Trophoblast cell (in vitro differentiated cells and primary cell): ENCODE measurements around the gene TBX4.
A peak's percentile ranks its signal among the peaks of the same experiment; 100 is the strongest.

ENCODE experiments used
- DNase-seq, 2 donors: peaks; one replicate each; pipeline ENCODE4 v3.0.0-alpha.2; 2016
- H2AFZ ChIP-seq: 2 replicates; pipeline ENCODE4 v1.6.1; 2013; ENCODE audit warnings: low read length, moderate library complexity, mild to moderate bottlenecking; ENCODE audit not compliant: insufficient read depth, poor library complexity
- H2AK5ac ChIP-seq: 2 replicates; pipeline ENCODE4 v1.6.1; 2013; ENCODE audit warnings: mild to moderate bottlenecking, low read length
- H2BK120ac ChIP-seq: 2 replicates; pipeline ENCODE4 v1.6.1; 2013; ENCODE audit warnings: low read length, mild to moderate bottlenecking, moderate library complexity; ENCODE audit not compliant: insufficient read depth, poor library complexity
- H2BK12ac ChIP-seq: 2 replicates; pipeline ENCODE4 v1.6.1; 2013; ENCODE audit warnings: mild to moderate bottlenecking, low read length, moderate library complexity
- H2BK5ac ChIP-seq: 2 replicates; pipeline ENCODE4 v1.6.1; 2013; ENCODE audit warnings: low read length, low read depth, moderate library complexity, mild to moderate bottlenecking; ENCODE audit not compliant: poor library complexity
- H3K14ac ChIP-seq: 2 replicates; pipeline ENCODE4 v1.6.1; 2013; ENCODE audit warnings: mild to moderate bottlenecking, low read length
- H3K18ac ChIP-seq: 2 replicates; pipeline ENCODE4 v1.6.1; 2013; ENCODE audit warnings: mild to moderate bottlenecking, low read length
- H3K23ac ChIP-seq: 2 replicates; pipeline ENCODE4 v1.6.1; 2013; ENCODE audit warnings: low read length
- H3K27ac ChIP-seq: 2 replicates; pipeline ENCODE4 v1.5.1; 2013; ENCODE audit warnings: low read depth, mild to moderate bottlenecking, inconsistent platforms, low read length, moderate library complexity
- H3K27me3 ChIP-seq: 2 replicates; pipeline ENCODE4 v1.6.1; 2013; ENCODE audit warnings: inconsistent platforms, mild to moderate bottlenecking, low read length, moderate library complexity; ENCODE audit not compliant: insufficient read depth
- H3K36me3 ChIP-seq, 2 experiments: 1 replicate in 1 of 2; 2 replicates in 1 of 2; pipeline ENCODE4 v1.6.1; 2013; ENCODE audit warnings: low read length in 2 of 2, mild to moderate bottlenecking in 2 of 2, moderate library complexity in 1 of 2; ENCODE audit not compliant: insufficient read depth in 2 of 2, control insufficient read depth in 1 of 2
- H3K4ac ChIP-seq: 2 replicates; pipeline ENCODE4 v1.6.1; 2013; ENCODE audit warnings: low read depth, mild to moderate bottlenecking, low read length, moderate library complexity
- H3K4me1 ChIP-seq, 2 experiments: 1 replicate in 1 of 2; 2 replicates in 1 of 2; pipeline ENCODE4 v1.6.1; 2013; ENCODE audit warnings: low read length in 2 of 2, mild to moderate bottlenecking in 2 of 2, moderate library complexity in 1 of 2; ENCODE audit not compliant: insufficient read depth in 2 of 2, control insufficient read depth in 1 of 2
- H3K4me2 ChIP-seq: 2 replicates; pipeline ENCODE4 v1.6.1; 2013; ENCODE audit warnings: inconsistent platforms, mild to moderate bottlenecking, low read length, moderate library complexity
- H3K4me3 ChIP-seq: 2 replicates; pipeline ENCODE4 v1.5.1; 2013; ENCODE audit warnings: mild to moderate bottlenecking, low read depth, low read length, inconsistent platforms
- H3K79me1 ChIP-seq: one replicate; pipeline ENCODE4 v1.6.1; 2013; ENCODE audit warnings: low read length
- H3K79me2 ChIP-seq: 2 replicates; pipeline ENCODE4 v1.6.1; 2013; ENCODE audit warnings: low read length, mild to moderate bottlenecking; ENCODE audit not compliant: control insufficient read depth, insufficient read depth, poor library complexity
- H3K9ac ChIP-seq: 2 replicates; pipeline ENCODE4 v1.6.1; 2013; ENCODE audit warnings: mild to moderate bottlenecking, low read length
- H3K9me3 ChIP-seq: 2 replicates; pipeline ENCODE4 v1.6.1; 2013; ENCODE audit warnings: low read depth, mild to moderate bottlenecking, control low read depth, inconsistent platforms, low read length; ENCODE audit not compliant: insufficient read depth
- H4K12ac ChIP-seq: 2 replicates; pipeline ENCODE4 v1.6.1; 2013; ENCODE audit warnings: low read depth, mild to moderate bottlenecking, low read length, moderate library complexity
- H4K8ac ChIP-seq: 2 replicates; pipeline ENCODE4 v1.6.1; 2013; ENCODE audit warnings: low read depth, mild to moderate bottlenecking, low read length, moderate library complexity
- H4K91ac ChIP-seq: one replicate; pipeline ENCODE4 v1.6.1; 2013; ENCODE audit warnings: low read depth, mild to moderate bottlenecking, low read length, moderate library complexity
- WGBS: extraction: QIAGEN DNeasy Blood & Tissue Kit; methylation state at CpG from one replicate; pipeline ENCODE4 v1.1.7; 2013; ENCODE audit warnings: missing lambda C conversion rate; ENCODE audit not compliant: insufficient read length, insufficient coverage; ENCODE audit errors: extremely low coverage; 5-methylcytosine and 5-hydroxymethylcytosine counted together

TBX4 gene

GRCh38 chr17:61404913-61405685 lies 47.1 kb upstream of the TBX4 start:
- peaks cover 88% of the 10 kb centered on the region for H3K27me3 ChIP-seq

GRCh38 chr17:61405686-61406536 lies 46.3 kb upstream of the TBX4 start:
- no peak overlapping the region for H2BK12ac ChIP-seq
- H2BK5ac ChIP-seq = no peak overlapping the region
- H4K8ac ChIP-seq = no peak overlapping the region
- H3K27ac ChIP-seq = no peak overlapping the region
- H3K79me1 ChIP-seq = no peaks in the 10 kb centered on the region
- peaks cover 7 to 31% of the 10 kb centered on the region in 2 experiments for H3K4me1 ChIP-seq
- H4K12ac ChIP-seq = no peak overlapping the region
- DNase-seq = no peak
- peak overlapping the region; percentile 53 for H3K4me2 ChIP-seq
- H3K27me3 ChIP-seq = peaks cover 92% of the 10 kb centered on the region
- H3K14ac ChIP-seq = no peak overlapping the region
- H3K36me3 ChIP-seq = no peaks in the 10 kb centered on the region
- H2BK120ac ChIP-seq = no peak overlapping the region
- no peak overlapping the region for H3K9ac ChIP-seq
- no peak overlapping the region for H3K4ac ChIP-seq
- H3K18ac ChIP-seq = no peak overlapping the region
- H3K4me3 ChIP-seq = no peak overlapping the region
- no peaks in the 10 kb centered on the region for H3K79me2 ChIP-seq
- no CpG with 5 or more reads among the region's 37 CpGs for WGBS
- no peak overlapping the region for H2AFZ ChIP-seq
- no peak overlapping the region for H3K23ac ChIP-seq
- no peak overlapping the region for H4K91ac ChIP-seq
- no peak overlapping the region for H2AK5ac ChIP-seq
- peaks cover 15% of the 10 kb centered on the region for H3K9me3 ChIP-seq

More at GRCh38 chr17:61404913-61405685, 47.1 kb upstream of the TBX4 start:
- H3K9me3 ChIP-seq = peaks cover 15% of the 10 kb centered on the region
- H3K4me3 ChIP-seq = peak overlapping the region; percentile 25
- no peak overlapping the region for H3K18ac ChIP-seq
- no peak overlapping the region for H4K12ac ChIP-seq
- H4K91ac ChIP-seq = no peak overlapping the region
- no peaks in the 10 kb centered on the region for H3K36me3 ChIP-seq
- no peak overlapping the region for H3K27ac ChIP-seq
- no peak overlapping the region for H3K9ac ChIP-seq
- no peak overlapping the region for H3K14ac ChIP-seq
- no peak for DNase-seq
- H2AK5ac ChIP-seq = no peak overlapping the region
- peak overlapping the region; percentile 53 for H3K4me2 ChIP-seq
- H3K23ac ChIP-seq = no peak overlapping the region
- peaks cover 2% of the 10 kb centered on the region for H3K79me1 ChIP-seq
- H4K8ac ChIP-seq = no peak overlapping the region
- H3K79me2 ChIP-seq = no peaks in the 10 kb centered on the region
- H3K4me1 ChIP-seq = peaks cover 11 to 29% of the 10 kb centered on the region in 2 experiments
- no CpG with 5 or more reads among the region's 71 CpGs for WGBS
- no peak overlapping the region for H2AFZ ChIP-seq
- no peak overlapping the region for H3K4ac ChIP-seq
- no peak overlapping the region for H2BK120ac ChIP-seq
- H2BK5ac ChIP-seq = no peak overlapping the region
- H2BK12ac ChIP-seq = no peak overlapping the region

GRCh38 chr17:61406537-61406845 lies 45.7 kb upstream of the TBX4 start:
- Histone ChIP-seq H3K79me2 (no peaks in the 10 kb centered on the region), H3K18ac (no peak overlapping the region), H3K27ac (no peak overlapping the region), H3K4me3 (no peak overlapping the region), H3K14ac (no peak overlapping the region), H3K23ac (no peak overlapping the region), H3K79me1 (peaks cover 3% of the 10 kb centered on the region), H3K4ac (no peak overlapping the region), H4K12ac (no peak overlapping the region), H3K9ac (no peak overlapping the region), H3K27me3 (peaks cover 90% of the 10 kb centered on the region), H3K9me3 (peaks cover 15% of the 10 kb centered on the region), H2BK12ac (no peak overlapping the region), H4K91ac (no peak overlapping the region), H2AK5ac (no peak overlapping the region), H2BK5ac (no peak overlapping the region), H2AFZ (no peak overlapping the region), H2BK120ac (no peak overlapping the region), H4K8ac (no peak overlapping the region), H3K4me1 (peaks cover 9 to 31% of the 10 kb centered on the region in 2 experiments), H3K4me2 (no peak overlapping the region), H3K36me3 (no peaks in the 10 kb centered on the region)
- WGBS = no CpG with 5 or more reads among the region's 1 CpG
- DNase-seq = no peak

- H3K4me3 ChIP-seq = no peak overlapping the region
- no peak overlapping the region for H2BK5ac ChIP-seq
- peaks cover 87% of the 10 kb centered on the region for H3K27me3 ChIP-seq
- no peak for DNase-seq
- no CpG with 5 or more reads among the region's 8 CpGs for WGBS
- no peak overlapping the region for H2AFZ ChIP-seq
- peaks cover 10% of the 10 kb centered on the region for H3K9me3 ChIP-seq
- H4K91ac ChIP-seq = no peak overlapping the region
- H3K4me1 ChIP-seq = peaks cover 9 to 34% of the 10 kb centered on the region in 2 experiments
- no peak overlapping the region for H2BK120ac ChIP-seq
- H3K79me2 ChIP-seq = no peaks in the 10 kb centered on the region
- H3K23ac ChIP-seq = no peak overlapping the region
- no peak overlapping the region for H3K18ac ChIP-seq
- H3K36me3 ChIP-seq = no peaks in the 10 kb centered on the region
- H3K79me1 ChIP-seq = peaks cover 8% of the 10 kb centered on the region
- no peak overlapping the region for H3K14ac ChIP-seq
- H2BK12ac ChIP-seq = no peak overlapping the region
- no peak overlapping the region for H3K4ac ChIP-seq
- no peak overlapping the region for H3K9ac ChIP-seq
- H4K12ac ChIP-seq = no peak overlapping the region
- H2AK5ac ChIP-seq = no peak overlapping the region
- no peak overlapping the region for H3K27ac ChIP-seq
- H3K4me2 ChIP-seq = no peak overlapping the region
- H4K8ac ChIP-seq = no peak overlapping the region
Observed at GRCh38 chr17:61406971-61407911, 45.0 kb upstream of the TBX4 start.
